HG02623 (cell line): ENCODE measurements around the gene C11orf21.

Experiments used
- ATAC-seq: cut with Tn5 transposase; IDR thresholded peaks from one replicate; pipeline ENCODE4 v1.9.1; 2021; ENCODE audit warnings: moderate library complexity; ENCODE audit not compliant: unreplicated experiment

C11orf21 gene

DNA sequence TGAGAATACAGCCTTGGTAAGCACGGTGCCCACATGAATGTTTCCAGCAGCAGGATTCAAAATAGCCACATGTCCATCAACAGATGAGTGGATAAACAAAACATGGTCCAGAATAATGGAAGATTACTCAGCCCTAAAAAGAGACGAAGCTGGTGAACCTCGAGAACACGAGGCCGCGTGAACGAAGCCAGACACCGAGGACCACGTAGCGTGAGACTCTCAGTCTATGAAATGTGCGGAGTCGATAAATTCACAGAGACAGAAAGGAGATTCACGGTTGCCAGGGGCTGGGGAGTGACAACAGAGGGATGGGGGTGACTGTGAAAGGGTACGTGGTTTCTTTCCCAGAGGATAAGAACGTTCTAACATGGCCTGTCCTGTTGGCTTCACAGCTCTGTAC is 28.4 kb downstream of the C11orf21 start:
- ATAC-seq: no peak

DNA sequence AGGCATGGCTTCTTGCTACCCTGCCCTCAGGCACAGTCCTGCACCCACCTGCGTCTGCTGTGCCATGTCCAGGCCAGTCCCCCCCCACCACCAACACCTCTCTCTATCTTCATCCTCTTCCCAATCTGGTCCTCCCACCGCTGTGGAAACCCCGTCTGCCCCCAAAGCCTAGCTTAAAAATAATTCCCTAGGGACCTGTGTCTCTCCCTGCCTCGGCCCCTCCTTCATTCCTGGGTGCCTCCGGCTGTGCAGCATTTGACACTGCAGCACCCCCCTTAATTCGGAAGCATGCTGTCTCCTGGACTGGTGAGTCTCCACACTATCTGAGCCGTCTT is 28.8 kb downstream of the C11orf21 start:
- no peak for ATAC-seq

GRCh38 chr11:2272228-2272945 is 29.3 kb downstream of the C11orf21 start:
- no peak for ATAC-seq

GRCh38 chr11:2271327-2272227 is 30.1 kb downstream of the C11orf21 start:
- ATAC-seq: no peak

DNA sequence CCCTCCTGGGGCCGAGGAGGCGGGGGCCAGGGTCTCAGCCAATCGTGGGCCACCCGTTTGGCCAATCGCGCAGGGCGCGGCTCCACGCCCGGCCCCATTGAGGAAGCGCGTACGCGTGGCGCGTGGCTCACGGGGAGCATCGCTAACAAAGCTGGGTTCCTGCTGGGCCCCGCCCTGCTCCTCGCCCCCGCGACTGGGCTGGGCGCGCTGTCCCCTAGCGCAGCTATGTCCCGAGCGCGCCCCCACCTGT is 30.7 kb downstream of the C11orf21 start:
- ATAC-seq: no peak

DNA sequence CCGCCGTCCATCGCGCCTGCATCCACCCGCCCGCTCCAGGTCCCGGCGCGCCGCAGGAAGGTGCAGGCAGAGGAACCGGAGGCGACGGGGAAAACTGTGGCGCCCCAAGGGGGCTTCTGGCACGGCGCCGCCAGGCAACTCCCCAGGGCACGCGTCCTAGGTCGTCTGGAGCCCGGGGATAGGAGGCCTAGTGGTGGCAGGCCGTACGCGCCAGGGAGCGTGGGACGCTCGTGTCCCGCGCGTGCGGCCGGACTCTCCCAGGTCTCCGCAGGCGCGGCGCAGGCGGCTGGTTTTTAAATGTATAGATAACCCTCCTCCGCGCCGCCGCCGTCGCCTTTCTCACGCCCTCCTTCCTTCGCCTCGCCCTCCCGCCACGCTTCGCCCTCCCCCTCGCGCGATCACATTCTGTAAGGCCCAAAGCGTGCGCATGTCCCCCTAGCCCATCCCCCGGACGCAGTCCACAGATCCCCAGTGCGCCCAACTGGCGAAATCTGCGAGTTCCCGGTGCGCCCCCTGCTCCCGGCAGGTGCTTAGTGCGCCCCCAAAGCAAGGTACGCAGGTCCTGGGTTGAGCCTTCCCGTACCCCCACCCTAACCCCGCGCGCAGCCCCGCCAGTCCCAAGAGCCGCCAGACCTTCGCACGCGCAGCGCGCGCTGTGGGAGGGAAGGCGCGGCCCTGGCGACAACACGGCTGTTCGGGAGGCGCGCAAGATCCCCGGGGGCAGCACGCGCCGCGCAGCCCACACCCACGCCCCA is 31.2 kb downstream of the C11orf21 start, which contains the start of gene ASCL2:
TSS of gene ASCL2 (minus strand) at position 267 of the 755 bp plus-strand sequence. CDS start at position 11, 256 bp downstream.
- ATAC-seq: no peak

- ATAC-seq: no peak
These were observed 32.0 kb downstream of the C11orf21 start for GRCh38 chr11:2269601-2270321.

DNA sequence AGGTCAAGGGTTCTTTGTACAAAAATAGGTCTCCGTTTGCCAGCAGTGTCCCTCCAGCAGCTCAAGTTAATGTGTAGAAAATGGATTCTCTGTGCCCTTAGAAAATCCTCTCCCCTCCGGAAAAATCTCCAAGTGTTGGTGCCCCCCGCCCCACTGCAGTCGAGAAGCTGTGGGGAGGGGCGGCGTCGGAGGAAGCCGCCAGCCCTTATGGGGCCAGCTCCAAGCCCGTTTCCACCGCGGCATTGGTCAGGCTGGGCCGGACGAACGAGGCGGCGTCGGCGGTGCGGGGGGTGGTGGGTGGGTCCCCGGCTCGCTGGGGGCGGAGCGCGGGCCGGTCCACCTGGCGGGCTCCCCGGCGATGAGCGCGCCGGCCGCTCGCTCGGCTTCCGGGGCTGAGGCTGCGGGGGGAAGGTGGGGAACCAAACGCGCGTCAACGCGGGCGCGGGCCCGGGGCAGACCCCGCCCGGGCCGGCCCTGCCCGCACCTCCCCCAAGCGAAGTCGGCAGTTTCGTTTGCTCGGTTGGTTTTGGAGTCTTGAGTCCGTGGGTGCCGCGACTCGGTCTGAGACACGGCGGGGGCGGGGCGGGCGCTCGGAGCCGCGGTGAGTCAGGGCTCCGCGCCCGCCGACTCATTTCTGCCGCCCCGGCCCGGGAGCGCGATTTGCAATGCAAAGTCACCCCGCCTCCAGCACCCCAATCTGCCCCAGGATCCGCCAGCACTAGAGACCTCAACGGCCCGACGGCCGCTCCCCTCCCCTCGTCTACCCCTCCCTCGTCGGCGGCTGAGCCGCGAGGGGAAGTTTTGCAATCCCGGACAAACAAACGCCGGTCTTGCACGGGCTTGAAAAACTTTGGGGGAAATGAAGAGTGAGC is 32.8 kb downstream of the C11orf21 start:
- no peak for ATAC-seq

GRCh38 chr11:2267851-2268728 is 33.6 kb downstream of the C11orf21 start:
- no peak for ATAC-seq

DNA sequence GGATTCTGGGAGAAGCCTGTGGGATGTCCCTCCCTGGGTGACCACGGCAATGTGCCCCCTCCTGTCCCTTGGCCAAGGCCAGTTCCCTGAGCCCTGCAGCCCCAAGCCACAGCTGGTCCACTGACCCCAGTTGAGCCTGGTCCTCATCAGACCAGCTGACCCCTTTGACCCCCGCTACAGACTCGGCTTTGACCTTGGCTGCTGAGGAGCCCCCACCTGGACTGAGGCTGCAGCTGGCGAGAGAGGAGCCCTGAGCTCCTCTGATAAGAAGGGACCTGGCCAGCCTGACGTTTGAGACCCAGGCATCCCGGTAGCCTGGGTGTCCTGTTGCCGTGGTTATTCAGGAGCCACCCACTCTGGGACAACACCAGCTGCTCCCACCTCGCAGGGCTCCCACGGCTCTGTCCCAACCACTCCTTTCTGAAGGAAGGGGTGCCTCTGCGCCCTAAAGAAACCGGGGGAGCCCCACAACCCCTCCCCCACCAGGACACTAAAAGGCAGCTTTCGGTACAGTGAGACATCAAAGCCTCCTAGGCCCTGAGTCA is 34.3 kb downstream of the C11orf21 start:
- ATAC-seq: no peak

DNA sequence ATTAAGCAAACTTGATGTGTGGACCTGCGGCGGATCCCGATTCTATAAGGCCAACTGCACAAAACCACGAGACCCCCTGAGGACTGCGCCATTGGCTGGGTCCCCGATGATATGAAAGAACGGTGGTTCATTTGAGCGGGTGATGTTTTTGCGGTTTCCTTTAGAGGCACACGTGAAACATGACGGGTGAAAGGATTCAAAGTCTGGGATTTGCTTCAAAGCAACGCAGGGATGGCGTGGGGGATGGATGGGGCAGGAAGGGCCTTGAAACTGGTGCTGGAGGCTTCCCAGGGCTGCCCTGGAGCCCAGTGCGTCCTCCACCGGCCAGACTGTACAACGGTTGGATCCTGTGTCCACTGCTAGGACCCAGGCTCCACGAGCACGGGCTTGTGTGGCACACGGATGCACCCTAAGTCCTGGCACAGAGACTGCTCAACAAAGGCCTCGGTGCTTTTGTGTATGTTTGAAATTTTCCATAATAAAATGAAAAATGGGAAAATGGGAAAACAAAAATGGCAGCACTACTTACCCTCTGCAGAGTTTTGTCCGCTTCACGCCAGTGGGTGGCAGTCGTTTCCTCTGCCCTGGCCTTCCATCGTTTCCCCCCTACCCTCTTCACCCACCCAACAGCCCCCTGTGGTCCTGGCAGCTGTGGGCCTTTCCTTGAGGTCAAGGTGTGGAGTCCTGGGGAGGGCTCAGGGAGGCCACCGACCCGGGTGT is 35.0 kb downstream of the C11orf21 start:
- no peak for ATAC-seq

GRCh38 chr11:2265854-2266585 is 35.7 kb downstream of the C11orf21 start:
- no peak for ATAC-seq

DNA sequence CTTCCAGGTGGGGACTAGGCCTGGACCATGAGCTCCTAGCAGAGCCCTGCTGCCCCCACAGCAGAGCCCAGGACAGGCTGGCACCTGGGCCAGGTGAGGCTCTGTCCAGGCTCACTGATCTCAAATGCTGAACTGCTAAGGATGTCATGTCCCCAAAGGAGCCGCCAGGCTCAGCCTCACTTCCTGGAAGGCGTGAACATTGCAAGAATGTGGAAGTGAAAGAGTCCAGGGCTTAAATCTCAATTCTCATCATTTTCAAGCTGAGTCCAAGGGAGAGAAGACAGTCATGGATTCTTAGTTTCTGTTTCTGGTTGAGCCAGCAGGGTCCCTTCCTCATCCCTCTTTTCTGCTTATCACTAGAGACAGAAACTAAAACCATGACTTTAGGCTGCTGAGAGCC is 36.3 kb downstream of the C11orf21 start:
- no peak for ATAC-seq

DNA sequence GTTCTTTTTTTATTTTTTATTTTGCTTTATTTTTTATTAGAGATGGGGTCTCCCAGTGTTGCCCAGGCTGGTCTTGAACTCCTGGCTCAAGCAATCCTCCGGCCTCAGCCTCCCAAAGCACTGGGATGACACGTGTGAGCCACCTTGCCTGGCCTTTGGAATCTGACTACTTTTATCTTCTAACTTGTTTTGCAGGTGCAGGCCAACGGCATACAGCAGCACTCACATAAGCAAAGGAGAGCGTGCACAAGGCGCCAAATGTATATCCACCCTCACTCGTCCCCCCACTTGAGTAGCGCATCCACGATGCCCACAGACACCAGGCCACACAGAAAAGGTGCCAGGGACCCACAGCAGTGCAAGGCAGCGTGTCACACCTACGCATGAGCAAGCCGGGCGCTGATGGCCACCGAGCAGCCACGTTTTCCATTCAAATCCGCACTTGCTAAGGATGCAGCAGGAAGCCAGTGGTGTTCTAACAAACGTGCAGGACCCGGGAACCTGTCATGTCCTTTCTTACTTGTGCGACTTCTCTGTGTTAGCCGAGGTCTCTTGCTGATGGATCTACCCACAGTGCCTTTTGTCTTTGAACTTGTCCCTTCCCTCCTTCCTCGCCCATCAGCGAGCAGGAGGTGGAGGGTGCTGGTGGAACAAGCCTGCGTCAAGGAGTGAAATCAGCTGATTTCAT is 37.2 kb downstream of the C11orf21 start:
- no peak for ATAC-seq

DNA sequence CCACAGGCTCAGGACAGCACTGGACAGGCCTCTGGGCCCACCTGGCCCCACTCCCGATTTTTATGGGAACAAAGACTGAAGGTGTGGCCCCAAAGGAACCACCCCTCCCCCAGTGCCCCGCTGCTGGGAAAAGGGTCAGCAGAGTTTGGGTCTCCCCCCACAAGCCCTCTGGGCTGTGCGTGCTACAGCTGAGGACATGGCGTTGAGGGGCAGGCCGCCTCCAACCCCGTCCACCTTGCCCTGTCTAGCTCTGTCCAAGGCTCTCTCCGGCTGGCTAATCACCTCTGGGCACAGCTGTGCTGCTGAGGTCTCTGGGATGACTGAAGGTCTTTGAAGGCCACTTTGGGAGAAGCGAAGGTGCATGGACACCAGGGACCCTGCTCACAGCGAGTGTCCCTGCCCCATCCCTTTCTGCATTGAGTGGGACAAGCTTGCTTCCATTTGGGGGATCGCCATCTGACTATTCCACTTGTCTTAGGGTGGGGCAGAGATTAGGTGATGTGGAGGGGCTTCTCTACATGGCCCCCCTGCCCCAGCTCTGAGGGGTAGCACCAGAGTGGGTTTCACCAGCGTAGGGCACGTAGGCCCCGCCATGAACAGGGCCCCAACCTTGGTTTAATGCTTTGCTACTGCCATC is 37.9 kb downstream of the C11orf21 start:
- no peak for ATAC-seq

DNA sequence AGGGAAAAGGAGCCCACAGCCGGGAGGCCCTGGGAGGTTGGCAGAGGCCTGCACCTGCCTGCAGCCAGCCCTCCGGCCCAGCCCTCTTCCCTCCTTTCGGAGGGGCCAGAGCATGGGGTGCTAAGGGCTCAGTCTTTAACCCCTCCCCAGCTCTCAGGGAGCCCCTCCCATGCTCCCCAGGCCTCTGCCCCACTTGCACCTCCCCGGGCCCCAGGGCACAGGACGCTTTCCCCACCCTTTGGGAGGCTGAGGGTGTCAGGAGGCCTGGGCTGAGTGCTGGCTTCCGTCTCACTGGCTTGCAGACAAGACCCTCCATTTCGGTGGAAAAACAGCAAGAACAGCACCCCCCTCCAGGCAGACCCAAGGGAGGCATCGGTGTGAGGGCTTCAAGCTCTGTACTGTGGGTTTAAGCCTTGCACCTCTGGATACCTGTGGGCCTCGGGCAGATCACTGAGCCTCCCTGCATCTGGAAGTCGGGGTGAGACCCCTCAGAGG is 38.6 kb downstream of the C11orf21 start:
- no peak for ATAC-seq
